HG03460 (cell line): ENCODE results near the gene HSD17B13.

Experiments
- ATAC-seq: cut with Tn5 transposase; IDR thresholded peaks from one replicate; pipeline ENCODE4 v1.9.1; 2021; ENCODE audit not compliant: unreplicated experiment

The HSD17B13 gene

GRCh38 chr4:87270144-87270543 lies 52.5 kb downstream of the HSD17B13 start:
- ATAC-seq = no peak

GRCh38 chr4:87268411-87268810 lies 54.3 kb downstream of the HSD17B13 start:
- no peak for ATAC-seq

GRCh38 chr4:87266986-87267385 lies 55.7 kb downstream of the HSD17B13 start:
- ATAC-seq = no peak

- ATAC-seq = no peak
These were observed 59.8 kb downstream of the HSD17B13 start for GRCh38 chr4:87262886-87263285.

GRCh38 chr4:87260477-87260876 lies 62.2 kb downstream of the HSD17B13 start:
- no peak for ATAC-seq

GRCh38 chr4:87258677-87259076 lies 64.0 kb downstream of the HSD17B13 start:
- no peak for ATAC-seq

GRCh38 chr4:87257523-87257922 lies 65.2 kb downstream of the HSD17B13 start:
- ATAC-seq = no peak

GRCh38 chr4:87255755-87256154 lies 66.9 kb downstream of the HSD17B13 start:
- no peak for ATAC-seq
